Measurements from ENCODE around the gene INTS11. TPM values are rescaled to one million over a fixed set of nuclear protein-coding genes. Genes with fewer than 3 reads are reported as not detected.

Gene INTS11
- total and polyA plus RNA-seq, 9 of the 15 experiments (the other 6 are each of a cell fraction or from before 2014, with no cell fraction given) = 3.6 to 183 (median 110) TPM

GRCh38 chr1:1299686-1300351, 24.6 kb downstream of the INTS11 start (continued):
- TF ChIP-seq USF1 (CRISPR knock-in tag; IDR thresholded peaks at IDR 0.05) = no peak
- no peak for TF ChIP-seq ZNF324 (CRISPR knock-in tag; IDR thresholded peaks at IDR 0.05)
- no peak for TF ChIP-seq ZNF449 (CRISPR knock-in tag; IDR thresholded peaks at IDR 0.05)
- no peak for TF ChIP-seq TBP (optimal IDR thresholded peaks at IDR 0.05; ENCODE audit: low read depth, low read length)
- no peak for TF ChIP-seq ZNF280A (IDR thresholded peaks at IDR 0.05; ENCODE audit: low read depth, partially characterized antibody)
- TF ChIP-seq FOXP4 (CRISPR knock-in tag; IDR thresholded peaks at IDR 0.05; ENCODE audit: borderline replicate concordance) = 0 out of 2 replicates have a peak, but pooled peaks have one; percentile 4
- no peak for TF ChIP-seq FOS (IDR thresholded peaks at IDR 0.05; ENCODE audit: extremely low read depth, insufficient read length)
- TF ChIP-seq SFPQ (IDR thresholded peaks at IDR 0.05; ENCODE audit: low read depth, low read length) = no peak
- 0 out of 2 replicates have a peak, but pooled peaks have one; percentile 0 for TF ChIP-seq POLR2G (IDR thresholded peaks at IDR 0.05; ENCODE audit: low read depth, low read length)
- TF ChIP-seq DEAF1 (CRISPR knock-in tag; IDR thresholded peaks at IDR 0.05) = no peak
- no peak for TF ChIP-seq NFIC (IDR thresholded peaks at IDR 0.05)
- no peak for TF ChIP-seq CBFA2T2 (conservative IDR thresholded peaks at IDR 0.05)
- TF ChIP-seq ZNF511 (CRISPR knock-in tag; IDR thresholded peaks at IDR 0.05) = no peak
- TF ChIP-seq ZNF740 (CRISPR knock-in tag; IDR thresholded peaks at IDR 0.05) = no peak
- TF ChIP-seq ZNF740 (tag; IDR thresholded peaks at IDR 0.05) = no peak

Measured in K562 (cell line).